ENCODE measurements around the gene GPAM.

- TF ChIP-seq EZH2phosphoT487 (IDR thresholded peaks at IDR 0.05; ENCODE audit: insufficient read depth, low read depth) (no peak), EZH2 (IDR thresholded peaks at IDR 0.05; ENCODE audit: insufficient read depth, poor library complexity, severe bottlenecking) (no peak)
Observed at GRCh38 chr10:112214298-112214926, 30.8 kb upstream of the GPAM start.

Measured in GM23248 (cell line).